ENCODE results near the gene C2orf92.
"Not testable (repeated sequence)": the region's sequence is repeated elsewhere in the genome, so short reads cannot be mapped to it uniquely, and the experiment has no call there.

Gene C2orf92

GRCh38 chr2:97688062-97688827, 18.7 kb downstream of the C2orf92 start:
- in situ Hi-C loops (cut with MboI; ENCODE audit: low sequenced_read_pairs): no loop called here

DNA sequence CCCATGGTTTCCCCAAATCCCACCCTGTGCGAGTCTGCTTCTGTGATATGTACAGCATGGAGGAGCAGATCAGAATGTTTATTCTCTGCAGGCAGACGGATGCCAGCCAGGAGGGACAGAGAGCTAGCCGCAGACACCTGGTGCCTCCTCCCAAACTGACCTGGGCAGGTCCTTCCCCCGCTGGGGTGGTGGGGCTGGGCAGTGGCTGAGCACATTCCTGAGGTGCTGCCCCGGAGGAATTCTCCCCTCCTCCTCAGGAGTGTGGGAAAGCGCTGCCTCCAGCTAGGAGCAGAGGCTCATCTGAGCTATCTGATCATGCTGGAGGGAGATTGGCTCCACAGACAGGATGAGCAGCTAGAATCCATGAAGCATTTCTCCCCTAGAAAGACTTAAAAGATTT, 21.7 kb downstream of the C2orf92 start:
- in situ Hi-C loops (cut with MboI; ENCODE audit: low sequenced_read_pairs): no loop called here

DNA sequence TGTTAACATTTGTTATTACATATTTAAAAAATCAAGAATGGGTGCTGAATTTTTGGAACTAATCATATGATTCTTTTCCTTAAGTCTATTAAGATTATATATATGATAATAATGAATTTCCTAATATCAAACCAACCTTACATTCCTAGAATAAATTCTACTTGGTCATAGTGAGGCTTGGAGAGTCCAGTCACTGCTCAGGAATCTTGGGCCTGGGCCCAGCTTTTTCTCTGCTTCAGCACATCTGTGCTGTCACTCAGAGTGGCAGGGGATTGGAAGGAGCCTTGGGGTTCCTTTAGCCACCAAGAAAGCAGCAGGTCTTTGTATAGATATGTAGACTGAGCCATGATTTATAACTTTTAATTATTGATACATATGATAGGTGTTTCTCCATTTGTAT, 24.0 kb downstream of the C2orf92 start:
- in situ Hi-C loops (cut with MboI; ENCODE audit: low sequenced_read_pairs): no loop called here

DNA sequence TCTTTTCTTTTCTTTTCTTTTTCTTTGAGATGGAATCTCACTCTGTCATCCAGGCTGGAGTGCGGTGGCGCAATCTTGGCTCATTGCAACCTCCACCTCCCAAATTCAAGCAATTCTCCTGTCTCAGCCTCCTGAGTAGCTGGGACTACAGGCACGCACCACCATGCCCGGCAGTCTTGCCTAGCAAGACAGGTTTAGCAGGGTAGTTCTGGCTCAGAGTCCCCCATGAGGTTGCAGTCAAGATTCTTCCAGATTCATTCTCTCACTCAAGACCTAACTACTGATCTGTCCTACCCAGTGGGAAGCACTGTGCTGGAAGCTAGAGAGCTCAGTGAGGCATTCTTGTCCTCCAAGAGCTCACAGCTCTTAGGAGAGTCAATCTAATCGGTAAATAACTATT, 26.2 kb downstream of the C2orf92 start:
- in situ Hi-C loops (cut with MboI; ENCODE audit: low sequenced_read_pairs): no loop called here

DNA sequence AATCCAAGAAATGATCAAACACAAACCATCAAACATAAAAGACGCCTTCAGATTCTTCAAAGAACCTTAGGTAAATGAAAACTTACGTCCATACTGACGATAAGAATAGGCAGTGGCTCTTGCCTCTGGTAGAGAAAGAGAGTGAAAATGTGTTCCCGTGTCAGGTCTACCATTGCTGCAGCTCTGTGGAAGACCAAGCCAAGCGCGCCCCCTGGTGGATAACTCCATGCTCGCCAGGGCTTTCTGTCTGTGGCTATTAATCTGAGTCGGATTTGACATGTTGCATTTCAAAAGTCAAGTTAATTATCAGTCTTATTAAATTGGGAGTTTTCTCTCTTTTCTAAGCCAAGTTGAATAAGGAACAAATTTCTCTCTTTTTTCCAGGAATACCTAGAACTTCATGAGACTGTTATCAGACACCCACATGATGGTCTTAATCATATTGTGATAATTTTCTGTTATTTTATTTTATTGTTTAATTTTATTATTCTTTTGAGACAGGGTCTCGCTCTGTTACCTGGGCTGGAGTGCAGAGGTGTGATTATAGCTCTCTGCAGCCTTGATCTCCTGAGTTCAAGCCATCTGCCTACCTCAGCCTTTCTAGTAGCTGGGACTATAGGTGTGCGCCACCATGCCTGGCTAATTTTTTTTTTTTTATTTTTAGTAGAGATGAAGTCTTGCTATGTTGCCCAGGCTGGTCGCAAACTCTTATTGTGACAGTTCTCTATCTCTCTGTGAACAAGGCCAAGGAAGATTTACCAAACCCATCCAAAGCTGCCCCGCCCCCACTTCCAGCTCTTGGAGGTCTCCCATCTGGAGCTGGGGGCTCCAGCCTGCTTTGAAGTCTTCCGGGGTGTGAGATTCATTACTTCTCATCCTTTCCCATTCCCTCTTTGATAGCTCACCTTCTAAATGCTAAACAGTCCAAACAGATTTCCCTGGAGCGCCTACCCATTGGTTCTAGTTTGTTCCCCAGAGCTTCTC, 28.0 kb downstream of the C2orf92 start:
- in situ Hi-C loops (cut with MboI; ENCODE audit: low sequenced_read_pairs): no loop called here

DNA sequence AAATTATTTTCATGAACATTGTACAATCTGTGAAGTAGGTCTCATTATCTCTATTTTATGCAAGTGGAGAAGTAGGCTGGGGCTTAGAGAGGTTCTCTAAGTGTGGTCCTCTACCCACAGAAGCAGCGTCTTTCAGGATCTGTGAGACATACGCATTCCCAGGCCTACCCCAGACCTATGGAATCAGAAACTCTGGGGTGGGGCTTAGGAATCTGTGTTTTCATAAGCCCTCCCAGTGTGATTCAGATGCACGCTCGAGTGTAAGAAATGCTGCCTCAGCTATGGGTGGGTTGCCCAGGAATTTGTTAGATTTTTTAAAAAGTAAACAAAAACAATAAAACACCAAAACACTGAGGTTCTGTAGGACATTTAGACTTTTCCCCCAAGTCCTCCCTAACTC, 29.0 kb downstream of the C2orf92 start:
- in situ Hi-C loops (cut with MboI; ENCODE audit: low sequenced_read_pairs): no loop called here

GRCh38 chr2:97699765-97700444, 30.4 kb downstream of the C2orf92 start:
- in situ Hi-C loops (cut with MboI; ENCODE audit: low sequenced_read_pairs): no loop called here

DNA sequence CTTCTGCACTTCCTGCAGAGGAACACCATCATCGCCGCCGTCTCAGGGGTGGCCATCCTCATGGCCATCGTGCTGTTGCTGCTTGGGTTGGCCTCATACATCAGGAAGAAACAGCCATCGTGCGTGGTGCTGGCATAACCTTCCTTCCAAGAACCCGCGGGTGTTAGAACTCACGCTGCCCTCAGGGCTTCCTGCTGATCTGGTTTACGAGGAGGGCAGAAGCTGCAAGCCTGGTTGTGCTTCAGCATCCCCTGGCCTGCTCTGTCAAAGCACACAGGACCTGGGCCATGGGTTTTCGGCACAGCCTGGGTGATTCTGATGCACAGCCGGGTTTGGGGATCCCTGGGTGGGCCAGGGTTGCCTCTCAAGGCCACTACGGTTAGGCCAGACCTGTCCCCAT, 31.7 kb downstream of the C2orf92 start:
- in situ Hi-C loops (cut with MboI; ENCODE audit: low sequenced_read_pairs): no loop called here

DNA sequence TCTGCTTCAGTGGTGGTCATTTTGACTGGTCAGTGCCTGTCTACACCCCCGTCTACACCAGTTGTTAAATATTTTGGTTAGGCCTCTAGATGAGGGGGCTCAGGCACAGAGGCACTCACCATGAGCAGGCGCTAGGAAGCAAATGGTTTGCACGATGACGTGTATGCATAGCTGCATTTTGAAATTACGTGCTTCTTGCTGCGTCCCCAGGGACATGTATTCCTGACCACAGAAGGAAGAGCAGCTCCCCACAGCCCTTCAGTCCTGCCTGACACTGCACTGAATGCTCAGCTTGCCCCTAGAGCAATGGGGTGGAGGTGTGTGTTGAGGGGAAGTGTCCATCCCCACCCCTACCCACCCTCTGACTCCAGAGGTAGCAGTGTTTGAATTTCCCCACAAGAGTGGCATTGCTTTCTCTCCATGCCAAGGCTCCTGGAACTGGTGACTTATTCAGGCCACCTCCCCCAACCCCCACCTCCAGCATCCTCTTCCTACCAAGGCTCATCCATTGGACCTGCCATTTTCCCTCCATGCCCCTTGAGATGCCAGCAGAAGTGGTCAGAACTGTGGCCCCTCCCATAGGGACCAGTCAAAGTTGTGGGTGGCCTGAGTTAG, 32.4 kb downstream of the C2orf92 start:
- in situ Hi-C loops (cut with MboI; ENCODE audit: low sequenced_read_pairs): no loop called here

DNA sequence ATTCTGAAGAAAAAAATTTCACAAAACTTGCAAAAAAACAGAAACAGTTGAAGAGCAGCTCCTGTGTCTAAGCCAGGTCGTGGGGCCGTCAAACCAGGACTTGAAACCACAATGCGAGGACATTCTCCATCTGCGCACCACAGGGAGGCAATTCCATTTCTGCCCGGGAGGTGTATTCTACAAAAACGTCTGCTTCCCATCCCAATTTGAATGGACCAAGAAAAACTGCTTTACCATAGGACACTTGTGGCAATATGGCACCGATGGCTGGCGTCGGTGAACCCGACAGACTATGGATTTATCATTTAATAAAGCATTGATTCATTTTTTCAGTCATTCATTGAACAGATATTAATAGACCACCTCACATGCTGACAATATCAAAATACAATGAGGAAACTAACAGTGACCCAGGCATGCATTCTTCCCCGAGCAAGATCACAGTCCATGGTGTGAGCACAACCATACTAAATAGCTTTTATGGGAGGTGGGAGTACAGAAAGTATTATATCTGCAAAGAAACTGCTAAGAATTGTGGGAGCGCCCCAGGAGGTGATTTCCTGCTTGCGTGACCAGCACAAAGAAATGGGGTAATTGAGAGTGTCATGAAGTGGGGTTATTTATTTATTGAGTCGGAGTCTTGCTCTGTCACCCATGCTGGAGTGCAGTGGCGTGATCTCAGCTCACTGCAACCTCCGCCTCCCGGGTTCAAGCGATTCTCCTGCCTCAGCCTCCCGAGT, 33.4 kb downstream of the C2orf92 start:
- in situ Hi-C loops (cut with MboI; ENCODE audit: low sequenced_read_pairs): no loop called here

DNA sequence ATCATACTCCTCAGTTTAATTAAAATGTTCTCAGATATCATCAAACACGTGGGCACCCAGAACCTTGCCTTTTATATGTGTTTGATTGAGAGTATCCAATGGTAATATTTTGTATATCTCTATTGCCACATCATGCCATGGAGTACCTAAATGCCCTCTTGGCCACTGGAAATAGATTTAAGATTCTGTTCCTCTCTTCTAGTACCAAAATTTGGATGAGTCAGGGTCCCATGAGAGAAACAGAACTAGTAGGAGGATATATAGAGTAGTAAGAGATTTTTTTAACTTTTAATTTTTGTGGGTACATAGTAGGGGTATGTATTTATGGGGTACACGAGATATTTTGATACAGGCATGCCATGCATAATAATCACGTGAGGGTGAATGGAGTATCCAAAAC, 34.2 kb downstream of the C2orf92 start:
- in situ Hi-C loops (cut with MboI; ENCODE audit: low sequenced_read_pairs): no loop called here

DNA sequence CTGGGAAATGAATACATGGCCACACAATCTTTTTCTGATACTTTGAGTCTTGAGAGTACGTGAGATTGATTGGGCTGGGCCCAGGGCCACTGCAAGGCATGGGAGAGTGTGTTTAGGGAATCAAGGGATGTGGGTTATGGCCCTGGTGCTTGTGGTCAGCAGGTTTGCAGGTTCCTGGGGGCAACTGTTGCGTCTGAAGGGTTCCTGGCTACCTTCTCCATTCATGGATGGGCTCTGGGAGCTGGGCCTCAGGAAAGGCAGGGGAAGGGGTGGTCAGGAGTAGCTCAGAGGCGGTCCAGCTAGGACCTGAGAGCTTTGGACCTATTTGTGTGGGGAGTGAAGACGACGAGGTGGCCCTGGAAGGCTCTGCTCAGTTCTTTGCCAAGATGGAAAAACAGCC, 35.5 kb downstream of the C2orf92 start:
- in situ Hi-C loops (cut with MboI; ENCODE audit: low sequenced_read_pairs): no loop called here

GRCh38 chr2:97706112-97706511, 36.6 kb downstream of the C2orf92 start:
- in situ Hi-C loops (cut with MboI; ENCODE audit: low sequenced_read_pairs): no loop called here

GRCh38 chr2:97706708-97707345, 37.3 kb downstream of the C2orf92 start:
- in situ Hi-C loops (cut with MboI; ENCODE audit: low sequenced_read_pairs): no loop called here

GRCh38 chr2:97707362-97708047, 38.0 kb downstream of the C2orf92 start:
- in situ Hi-C loops (cut with MboI; ENCODE audit: low sequenced_read_pairs): no loop called here

- in situ Hi-C loops (cut with MboI; ENCODE audit: low sequenced_read_pairs): no loop called here
Measured at GRCh38 chr2:97708048-97708380, 38.5 kb downstream of the C2orf92 start.

DNA sequence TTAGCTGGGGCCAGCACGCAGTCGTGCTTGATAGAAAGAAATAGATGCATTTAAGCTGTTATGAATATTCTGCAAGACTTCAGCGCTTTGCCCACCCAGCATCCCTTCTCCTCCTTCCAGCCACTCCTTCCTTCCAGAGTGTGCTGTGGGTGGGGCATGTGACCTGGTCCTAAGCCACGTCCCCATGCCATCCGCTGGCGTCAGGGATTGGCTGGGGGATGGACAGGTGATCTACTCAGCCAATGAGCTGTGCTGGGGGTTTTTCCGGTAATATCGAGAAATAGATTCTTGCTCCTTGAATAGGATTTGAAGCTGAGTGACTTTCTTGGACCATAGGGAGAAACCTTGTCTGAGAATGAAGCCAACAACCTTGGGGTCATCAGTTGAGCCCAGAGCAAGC, 39.1 kb downstream of the C2orf92 start:
- in situ Hi-C loops (cut with MboI; ENCODE audit: low sequenced_read_pairs): no loop called here

DNA sequence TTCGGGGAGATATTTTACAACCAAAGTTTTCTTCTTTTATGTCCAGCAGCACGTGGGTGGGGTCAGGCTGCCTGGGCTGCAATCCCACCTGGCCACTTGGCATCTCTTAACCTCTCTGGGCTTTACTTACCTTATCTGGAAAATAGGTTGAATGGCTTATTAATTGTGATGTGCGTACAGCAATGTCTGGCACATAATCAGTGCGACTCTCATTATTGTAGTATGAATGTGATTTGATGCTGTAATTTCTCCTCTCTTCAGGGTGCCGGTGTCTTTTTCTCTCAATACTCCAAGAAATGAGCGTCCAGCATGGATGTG, 41.8 kb downstream of the C2orf92 start:
- in situ Hi-C loops (cut with MboI; ENCODE audit: low sequenced_read_pairs): no loop called here

- in situ Hi-C loops (cut with MboI; ENCODE audit: low sequenced_read_pairs): not testable (repeated sequence)
Measured at GRCh38 chr2:97712175-97712574, 42.7 kb downstream of the C2orf92 start.

All from hTERT RPE-1 (cell line).